Occipital lobe (tissue), 2 donors: Measurements from ENCODE around the gene RRP7A. TPM values are rescaled to one million over a fixed set of nuclear protein-coding genes. Genes with fewer than 3 reads are reported as not detected.
"Not testable (repeated sequence)": the region's sequence is repeated elsewhere in the genome, so short reads cannot be mapped to it uniquely, and the experiment has no call there.

Experiments
- DNase-seq: peaks from one replicate; lab custom pipeline; 2025; lab: John Stamatoyannopoulos, UW
- total RNA-seq: library from RNA; depleted of rRNA; stranded (reverse); fragments of >200 nt; gene quantifications from one replicate; pipeline ENCODE4 v1.2.3, GENCODE V29; 2014

RRP7A gene
- total RNA-seq, 1 donor from 2014 or later: 21.5 TPM

DNA sequence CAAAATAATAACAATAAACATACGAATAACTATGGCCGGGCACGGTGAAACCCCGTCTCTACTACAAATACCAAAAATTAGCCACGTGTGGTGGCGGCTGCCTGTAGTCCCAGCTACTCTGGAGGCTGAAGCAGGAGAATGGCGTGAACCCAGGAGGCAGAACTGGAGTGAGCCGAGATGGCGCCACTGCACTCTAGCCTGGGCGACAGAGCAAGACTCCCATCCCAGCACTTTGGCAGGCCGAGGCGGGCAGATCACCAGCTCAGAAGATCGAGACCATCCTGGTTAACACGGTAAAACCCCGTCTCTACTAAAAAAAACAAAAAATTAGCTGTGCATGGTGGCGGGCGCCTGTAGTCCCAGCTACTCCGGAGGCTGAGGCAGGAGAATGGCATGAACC lies 17.0 kb upstream of the RRP7A start:
- DNase-seq: not testable (repeated sequence)

DNA sequence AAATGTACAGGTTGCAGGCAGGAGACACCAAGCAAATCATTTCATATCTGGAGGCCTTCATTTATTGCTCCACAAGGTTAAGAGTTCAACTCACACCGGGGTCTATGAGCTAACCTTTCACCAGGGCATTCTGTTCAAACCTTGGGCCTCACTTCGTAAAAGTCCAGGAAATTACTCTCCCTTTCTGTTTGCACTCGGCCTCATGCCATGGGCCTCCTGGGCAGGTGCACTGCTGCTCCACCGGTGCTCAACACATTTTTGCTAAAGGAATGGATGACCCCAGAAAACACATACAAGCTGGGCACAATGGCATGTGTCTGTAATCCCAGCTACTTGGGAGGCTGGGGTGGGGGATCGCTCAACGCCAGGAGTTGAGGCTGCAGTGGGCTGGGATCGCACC lies 16.6 kb upstream of the RRP7A start:
- no peak for DNase-seq

DNA sequence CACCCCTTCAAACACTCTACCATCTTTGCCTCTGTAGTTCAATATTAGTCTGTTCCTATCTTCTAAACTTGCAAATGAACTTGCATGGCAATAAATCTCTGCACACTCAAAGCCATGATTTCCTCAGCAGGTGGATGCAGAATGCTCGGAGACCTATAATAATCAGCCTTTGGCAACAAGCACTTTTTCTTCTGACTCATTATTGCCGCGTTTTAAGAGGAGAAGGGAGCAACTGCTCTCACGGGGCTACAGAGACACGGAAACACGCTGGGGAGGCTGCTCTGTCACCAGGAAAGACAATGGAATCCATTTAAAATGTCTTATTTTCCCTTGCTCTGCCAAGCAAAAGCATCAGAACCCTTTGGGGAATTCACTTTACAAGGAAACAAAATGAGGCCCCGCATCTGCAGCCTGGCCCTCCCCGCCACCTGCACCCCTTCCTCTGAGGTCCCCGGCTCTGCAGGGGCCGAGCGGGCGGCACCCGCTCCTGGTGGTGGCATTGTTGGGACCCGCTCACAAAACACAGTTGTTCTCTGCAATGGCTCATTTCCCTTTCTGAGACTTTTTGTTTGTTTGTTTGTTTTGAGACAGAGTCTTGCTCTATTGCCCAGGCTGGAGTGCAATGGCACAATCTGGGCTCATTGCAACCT lies 15.6 kb upstream of the RRP7A start:
- not testable (repeated sequence) for DNase-seq

DNA sequence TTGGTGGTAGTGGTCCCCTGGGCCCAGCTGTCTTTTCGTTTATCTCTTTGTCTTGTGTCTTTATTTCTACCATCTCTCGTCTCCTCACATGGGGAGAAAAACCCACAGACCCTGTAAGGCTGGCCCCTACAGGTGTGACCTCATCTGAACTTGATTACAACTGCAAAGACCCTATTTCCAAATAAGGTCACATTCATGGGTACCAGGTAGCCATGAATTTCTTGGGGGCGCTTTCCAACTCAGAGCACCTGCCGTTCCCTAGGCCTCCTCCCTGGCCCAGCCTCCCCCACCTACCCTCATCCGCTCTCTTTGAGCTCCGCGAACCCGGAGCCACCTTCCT lies 14.0 kb upstream of the RRP7A start:
- no peak for DNase-seq

DNA sequence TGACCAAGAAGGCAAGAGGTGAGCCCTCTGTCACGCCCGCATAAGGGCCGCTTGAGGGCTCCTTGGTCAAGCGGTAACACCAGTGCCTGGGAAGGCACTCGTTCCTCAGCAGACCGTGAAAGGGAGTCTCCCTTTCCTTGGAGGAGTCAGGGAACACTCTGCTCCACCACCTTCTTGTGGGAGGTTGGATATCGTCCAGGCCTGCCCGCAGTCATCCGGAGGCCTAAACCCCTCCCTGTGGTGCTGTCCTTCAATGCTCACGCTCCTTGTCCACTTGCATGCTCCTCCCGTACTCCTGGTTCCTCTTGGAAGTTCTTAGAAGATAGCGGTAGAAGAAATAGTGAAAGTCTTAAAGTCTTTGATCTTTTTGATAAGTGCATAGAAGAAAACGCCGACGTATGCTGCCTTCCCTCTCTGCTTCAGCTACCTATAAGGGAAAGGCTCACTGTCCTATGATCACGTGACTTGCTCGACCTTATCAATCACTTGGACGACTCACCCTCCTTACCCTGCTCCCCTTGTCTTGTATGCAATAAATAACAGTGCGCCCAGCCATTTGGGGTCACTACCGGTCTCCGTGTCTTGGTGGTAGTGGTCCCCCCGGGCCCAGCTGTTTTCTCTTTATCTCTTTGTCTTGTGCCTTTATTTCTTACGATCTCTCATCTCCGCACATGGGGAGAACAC lies 11.9 kb upstream of the RRP7A start:
- DNase-seq: not testable (repeated sequence)

DNA sequence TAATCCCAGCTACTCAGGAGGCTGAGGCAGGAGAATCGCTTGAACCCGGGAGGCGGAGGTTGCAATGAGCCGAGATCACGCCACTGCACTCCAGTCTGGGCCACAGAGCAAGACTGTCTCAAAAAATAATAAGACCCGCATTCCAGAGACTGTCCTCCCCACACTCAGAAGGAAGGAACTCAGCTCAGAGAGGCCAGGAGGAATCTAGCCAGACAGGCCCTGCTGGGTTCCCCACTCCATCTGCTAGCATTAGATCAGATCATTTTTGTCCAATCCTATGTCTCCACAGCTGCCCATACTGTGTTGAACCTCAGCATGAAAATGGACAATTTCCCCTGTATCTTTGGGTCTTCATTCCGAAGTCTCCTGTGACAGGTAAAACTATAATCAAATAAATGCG lies 9.8 kb upstream of the RRP7A start:
- DNase-seq: not testable (repeated sequence)

DNA sequence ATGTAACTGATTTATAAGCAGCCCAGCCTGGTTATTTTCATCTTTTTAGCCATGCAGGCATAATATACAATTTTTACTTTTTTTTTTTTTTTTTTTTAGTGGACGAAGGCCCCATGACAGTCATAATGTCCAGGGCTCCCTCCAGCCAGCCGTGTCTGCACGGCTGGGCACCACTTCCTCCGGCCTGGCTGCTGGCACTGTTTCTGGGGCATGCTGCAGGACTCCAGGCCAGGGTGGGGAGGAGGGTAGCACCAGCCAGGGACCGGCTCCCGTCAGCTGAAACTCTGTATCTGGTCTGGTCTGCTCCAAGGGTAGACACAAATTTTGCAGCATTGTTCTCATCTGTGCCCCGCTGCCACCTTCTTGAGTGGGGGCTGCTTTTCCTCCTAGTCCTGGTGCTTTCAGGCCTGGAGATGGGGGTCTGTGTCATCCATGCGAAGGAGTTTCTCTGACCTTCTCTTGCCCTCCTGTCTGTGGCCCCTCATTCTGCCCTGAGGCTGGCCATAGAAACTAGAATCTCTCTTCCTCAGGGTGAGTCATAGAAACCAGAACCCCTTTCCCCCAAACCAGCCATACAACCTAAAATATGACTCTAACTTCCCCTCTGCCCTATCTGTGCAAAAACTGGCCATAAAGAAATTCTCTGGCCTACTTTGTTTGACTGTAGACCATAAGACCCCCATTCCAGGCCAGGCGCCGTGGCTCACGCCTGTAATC lies 9.2 kb upstream of the RRP7A start:
- DNase-seq: no peak

DNA sequence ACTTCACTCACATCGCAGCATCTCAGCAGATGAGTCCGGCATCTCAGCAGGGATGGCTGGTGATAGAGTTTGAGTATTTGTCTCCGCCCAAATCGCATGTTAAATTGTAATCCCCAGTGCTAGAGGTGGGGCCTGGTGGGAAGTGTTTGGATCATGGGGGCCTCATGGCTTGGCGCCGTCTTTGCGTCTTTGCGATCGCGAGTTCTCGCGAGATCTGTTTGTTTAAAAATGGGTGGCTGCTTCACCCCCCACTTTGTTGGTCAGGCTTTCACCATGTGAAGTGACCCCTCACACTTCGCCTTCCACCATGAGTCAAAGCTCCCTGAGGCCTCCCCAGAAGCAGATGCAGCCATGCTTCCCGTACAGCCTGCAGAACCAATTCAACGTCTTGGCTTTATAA lies 3.0 kb upstream of the RRP7A start:
- no peak for DNase-seq

DNA sequence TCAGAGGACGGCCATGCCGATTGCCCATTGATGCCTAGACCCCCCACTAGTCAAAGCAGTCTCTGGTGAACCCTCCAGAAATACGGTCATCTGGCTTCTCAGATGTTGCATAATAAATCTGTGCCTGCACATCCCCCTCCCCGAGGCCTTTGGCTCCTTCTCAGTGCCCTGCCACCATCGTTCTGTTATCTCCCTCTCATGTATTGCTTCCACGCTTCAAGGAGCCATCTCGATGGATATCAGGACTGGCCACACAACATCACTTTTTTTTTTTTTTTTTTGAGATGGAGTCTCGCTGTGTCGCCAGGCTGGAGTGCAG lies 1.6 kb upstream of the RRP7A start:
- no peak for DNase-seq

DNA sequence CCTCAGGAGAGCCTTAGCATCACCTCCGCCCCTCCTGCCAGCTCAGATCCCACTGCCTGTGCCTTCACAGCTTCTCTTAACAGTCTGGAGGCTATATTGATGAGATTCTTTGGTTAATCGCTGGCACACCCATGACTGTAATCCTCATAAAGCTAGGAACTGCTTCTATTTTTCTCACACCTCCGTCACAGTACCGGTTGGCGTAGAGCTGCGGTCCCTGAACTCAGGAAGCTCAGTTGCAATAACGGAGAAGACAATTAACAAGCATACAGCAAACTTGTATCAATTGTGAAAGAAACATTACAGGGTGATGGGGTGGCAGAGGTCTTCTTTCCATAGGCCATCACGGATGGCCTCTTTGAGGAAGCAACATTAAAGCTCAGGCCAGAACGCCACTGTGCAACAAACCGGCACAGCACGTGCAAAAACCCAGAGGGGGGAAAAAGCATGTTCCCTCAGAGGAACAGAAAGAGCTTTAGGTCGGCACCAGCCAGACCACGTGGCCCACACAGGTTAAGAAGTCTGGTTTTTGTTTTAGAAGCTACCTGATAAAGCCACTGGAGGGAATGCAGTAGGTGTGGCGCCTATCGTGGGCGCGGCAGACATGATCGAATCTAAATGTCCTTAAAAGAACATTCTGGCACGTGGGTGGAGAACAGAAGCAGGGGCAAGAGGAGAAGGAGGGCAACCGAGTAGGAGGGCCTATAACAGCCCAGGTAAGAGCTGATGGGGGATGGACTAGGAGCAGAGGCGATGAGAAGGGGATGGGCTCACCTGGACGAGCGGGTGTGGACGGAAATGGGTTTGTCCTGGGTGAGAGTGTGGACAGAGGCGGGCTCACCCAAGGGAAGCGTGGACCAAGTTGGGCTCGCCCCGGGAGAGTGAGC lies 715 bp downstream of the RRP7A start:
- not testable (repeated sequence) for DNase-seq

DNA sequence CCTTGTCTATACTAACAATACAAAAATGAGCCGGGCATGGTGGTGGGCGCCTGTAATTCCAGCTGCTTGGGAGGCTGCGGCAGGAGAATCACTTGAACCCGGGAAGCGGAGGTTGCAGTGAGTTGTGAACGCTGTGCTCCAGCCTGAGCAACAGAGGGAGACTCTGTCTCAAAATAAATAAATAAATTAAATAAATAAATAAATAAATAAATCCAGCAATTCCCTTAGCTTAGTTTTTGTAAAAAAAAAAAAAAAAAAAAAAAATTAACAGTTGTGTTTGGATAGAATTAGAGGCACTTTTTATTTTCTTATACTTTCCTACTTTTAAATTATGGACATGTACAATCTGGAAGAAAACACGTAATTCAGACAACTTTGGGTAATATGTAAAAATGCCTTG lies 2.5 kb downstream of the RRP7A start:
- not testable (repeated sequence) for DNase-seq

DNA sequence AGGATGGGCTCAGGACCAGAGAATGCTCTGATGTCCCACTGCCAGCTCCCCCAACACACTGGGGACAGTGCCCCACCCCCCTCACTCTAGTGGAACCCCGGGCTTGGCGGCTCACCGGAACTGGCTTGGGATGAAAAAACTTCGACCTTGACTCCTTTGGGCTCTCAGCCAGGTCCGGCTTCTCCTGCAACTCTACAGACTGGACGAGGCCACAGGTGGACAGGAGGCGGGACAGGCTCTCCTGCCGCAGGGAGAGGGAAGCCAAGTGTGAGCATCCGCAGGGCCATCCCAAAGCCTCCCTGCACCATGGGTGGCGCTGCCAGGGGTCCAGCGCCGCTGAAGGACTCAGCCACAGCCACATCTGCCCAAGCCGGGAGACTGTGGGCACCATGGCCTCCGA lies 3.7 kb downstream of the RRP7A start:
- DNase-seq: no peak

DNA sequence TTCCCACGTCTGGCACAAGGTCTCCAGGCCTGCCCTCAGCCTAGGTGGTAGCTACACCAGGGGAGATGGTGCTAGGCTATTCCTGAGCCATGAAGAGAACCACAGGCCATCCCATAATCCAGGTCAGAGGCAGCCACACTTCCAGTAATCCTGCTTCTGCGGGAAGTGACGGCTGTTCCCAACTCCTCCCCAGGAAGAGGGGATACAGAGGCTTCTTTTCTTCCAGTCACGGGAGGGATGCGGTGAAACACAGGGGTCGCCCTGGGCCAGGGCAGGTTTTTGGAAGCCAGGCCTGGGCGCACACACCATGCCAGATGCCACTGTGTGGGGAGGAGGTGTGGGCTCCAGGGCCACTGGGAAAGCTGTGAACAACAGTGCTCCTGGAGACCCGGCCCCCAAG lies 4.3 kb downstream of the RRP7A start:
- not testable (repeated sequence) for DNase-seq

DNA sequence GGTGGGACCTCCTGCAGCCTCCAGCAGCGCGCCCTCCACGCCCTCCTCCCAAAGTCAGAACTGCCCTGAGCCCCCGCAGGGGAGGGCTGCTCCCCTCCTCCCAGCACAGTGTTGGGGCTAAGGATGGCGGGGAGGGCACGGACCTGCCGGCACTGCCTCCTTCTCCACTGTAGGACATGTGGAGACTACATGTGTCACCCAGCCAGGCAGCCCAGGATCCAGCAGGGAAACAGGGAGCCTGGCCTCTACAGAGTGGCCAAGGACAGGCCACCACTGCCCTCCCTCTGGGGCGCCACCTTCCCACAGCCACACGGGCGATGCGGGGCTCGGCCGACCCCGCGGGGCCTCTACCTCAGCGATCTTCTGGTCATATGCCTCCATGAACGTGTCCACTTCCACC lies 5.3 kb downstream of the RRP7A start:
- not testable (repeated sequence) for DNase-seq

DNA sequence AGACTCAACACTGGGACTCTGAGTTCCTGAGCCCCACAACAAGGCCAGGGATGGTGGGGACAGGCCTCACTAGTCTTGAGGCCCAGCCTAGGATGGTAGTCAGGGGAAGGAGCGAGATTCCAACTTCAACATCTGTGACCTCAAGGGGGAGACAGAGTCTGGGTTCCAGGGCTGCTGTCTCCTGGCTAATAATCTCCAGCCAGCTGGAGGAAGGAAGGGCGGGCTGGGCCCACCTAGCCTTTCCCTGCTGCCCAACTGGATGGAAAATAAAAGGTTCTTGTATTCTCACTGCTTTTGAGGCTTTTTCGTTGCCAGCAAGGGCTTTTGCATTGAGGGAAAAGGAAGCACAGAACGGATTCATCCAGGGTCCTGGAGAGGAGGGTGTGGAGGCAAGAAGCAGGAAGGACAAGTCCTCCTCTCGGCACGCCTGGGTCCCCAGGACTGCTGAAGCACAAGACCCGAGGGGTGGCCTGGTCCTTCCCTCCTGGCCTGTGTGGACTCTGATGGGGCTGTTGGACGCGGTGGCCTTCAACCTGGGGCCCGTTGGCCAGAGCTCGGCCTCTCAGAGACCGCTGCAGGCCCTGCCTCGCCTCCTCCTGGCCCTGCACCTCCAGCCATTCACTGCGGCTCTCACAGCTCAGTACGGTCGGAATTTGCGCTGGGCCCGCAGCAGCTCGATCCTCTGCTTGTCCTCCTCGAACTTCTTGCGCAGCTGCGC lies 7.2 kb downstream of the RRP7A start:
- not testable (repeated sequence) for DNase-seq

DNA sequence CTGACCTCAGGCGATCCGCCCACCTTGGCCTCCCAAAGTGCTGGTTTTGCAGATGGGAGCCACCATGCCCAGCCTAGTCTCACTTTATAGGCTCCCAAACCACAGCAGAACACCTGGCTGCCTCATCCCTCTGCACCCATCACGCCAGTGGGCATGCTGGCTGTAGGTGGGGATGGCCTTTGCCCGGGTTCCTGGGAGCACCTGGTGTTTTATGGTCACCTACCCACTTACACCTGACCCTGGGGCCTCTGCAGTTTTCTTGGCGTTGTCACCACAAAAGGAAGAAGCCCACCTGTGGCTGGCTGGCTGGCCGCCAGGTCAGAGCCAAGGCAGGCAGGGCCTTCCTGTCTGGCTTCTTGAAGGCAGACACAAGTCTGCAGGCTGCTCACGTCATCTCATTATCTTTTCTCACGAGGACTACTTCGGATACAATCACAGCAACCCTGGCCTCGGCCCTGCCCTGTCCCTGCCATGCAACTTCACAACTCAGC lies 8.2 kb downstream of the RRP7A start:
- no peak for DNase-seq

DNA sequence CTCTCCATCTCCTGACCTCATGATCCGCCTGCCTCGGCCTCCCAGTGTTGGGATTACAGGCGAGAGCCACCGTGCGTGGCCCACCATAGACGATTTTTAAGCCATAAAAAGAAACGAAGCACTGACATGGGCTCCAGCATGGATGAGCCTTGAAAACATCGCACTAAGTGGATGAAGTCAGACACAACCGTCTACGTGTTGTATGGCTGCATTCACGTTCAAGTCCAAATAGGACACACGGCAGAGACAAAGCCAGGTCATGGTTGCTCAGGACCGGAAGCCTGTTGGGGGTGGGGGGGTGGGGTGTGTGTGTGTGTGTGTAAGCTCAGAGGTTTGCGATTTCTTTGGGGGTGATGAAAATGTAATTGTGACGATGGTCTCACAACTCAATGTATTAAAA lies 10.0 kb downstream of the RRP7A start:
- no peak for DNase-seq

DNA sequence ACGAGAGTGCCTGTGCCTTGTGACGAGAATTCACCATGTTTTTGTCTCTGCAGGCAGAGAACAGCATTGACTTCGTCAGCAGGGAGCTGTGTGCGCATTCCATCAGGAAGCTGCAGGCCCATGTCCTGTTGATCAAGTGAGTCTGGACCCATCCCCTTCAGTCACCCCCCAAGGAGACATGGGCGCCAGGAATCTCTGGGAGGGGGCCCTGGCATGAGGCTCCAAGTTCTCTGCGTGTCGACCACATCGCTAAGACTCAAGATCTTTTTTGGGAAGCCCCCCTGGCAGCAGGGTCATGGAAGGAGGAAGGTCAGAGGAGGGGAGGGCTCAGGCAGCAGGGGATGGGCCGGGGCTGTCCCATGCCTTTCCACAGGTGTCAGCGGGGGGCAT lies 10.6 kb downstream of the RRP7A start:
- not testable (repeated sequence) for DNase-seq

DNA sequence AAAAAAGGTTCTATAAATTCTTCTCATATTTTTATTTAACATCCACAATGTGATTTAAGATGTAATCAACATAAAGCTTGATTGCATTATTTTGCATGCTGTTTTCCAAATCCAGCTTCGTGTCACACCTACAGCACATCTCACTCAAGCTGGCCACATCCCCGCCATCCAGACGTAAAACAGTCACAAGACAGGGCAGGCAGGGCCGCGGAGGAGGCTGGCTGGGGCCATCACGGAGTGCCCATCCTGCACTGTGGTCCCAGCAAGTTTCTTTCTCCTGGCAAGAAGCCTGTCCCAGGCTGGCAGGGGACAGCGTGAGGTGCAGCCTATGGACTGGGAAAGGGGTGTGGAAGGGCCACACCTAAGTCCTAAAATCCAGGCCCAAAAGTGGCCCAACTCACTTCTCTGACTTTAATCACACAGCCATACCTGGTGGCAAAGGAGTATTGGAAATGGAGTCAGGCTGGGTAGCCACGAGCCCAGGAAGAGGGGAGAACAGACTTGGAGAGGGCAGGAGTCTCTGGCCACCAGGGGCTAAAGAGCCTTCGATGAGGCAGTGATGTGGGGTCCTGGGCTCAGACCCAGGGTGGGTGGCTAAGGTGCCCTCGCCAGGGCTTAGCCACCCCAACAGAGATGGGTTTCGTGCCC lies 11.1 kb downstream of the RRP7A start:
- not testable (repeated sequence) for DNase-seq

DNA sequence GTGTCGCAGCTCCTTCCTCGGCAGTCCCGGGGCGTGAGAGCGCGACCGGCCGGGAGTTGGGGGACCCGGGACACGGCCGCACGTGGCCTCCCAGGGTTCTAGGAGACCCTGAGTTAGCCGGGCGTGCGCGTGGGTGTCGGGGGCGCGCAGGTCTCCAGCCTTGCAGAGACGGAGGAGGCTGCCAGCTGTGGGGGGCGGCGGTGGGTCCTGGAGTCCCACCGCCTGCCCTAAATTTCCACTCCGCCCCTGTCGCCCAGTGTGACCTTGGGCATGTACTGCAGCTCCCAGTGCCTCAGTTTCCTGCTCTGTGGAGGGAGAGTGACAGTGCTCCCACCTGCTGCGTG lies 18.8 kb downstream of the RRP7A start:
- DNase-seq: no peak
